ENCODE data around the gene SCUBE1.

DNA sequence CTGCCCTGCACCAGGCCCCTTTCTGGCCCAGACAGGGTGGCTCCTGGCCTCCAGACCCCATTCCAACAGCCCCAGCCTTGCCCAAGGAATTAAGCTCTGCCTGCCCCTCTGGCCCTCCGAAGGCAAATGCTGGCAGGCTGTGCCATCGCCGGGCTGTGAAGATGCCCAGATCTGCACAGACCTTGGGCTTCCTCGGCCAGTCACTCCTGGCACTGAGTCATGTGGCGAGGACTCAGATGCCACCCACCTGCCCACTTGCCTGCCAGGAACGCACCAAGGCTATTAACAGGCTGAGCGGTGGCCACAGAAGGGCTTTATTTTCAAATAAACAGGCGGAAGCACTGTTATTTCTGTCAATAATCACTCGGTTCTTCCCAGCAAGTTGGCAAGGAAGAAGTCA, 105.9 kb downstream of the SCUBE1 start:
- TF ChIP-seq POLR2A (IDR thresholded peaks at IDR 0.05): no peak
- TF ChIP-seq, protein P1, sequence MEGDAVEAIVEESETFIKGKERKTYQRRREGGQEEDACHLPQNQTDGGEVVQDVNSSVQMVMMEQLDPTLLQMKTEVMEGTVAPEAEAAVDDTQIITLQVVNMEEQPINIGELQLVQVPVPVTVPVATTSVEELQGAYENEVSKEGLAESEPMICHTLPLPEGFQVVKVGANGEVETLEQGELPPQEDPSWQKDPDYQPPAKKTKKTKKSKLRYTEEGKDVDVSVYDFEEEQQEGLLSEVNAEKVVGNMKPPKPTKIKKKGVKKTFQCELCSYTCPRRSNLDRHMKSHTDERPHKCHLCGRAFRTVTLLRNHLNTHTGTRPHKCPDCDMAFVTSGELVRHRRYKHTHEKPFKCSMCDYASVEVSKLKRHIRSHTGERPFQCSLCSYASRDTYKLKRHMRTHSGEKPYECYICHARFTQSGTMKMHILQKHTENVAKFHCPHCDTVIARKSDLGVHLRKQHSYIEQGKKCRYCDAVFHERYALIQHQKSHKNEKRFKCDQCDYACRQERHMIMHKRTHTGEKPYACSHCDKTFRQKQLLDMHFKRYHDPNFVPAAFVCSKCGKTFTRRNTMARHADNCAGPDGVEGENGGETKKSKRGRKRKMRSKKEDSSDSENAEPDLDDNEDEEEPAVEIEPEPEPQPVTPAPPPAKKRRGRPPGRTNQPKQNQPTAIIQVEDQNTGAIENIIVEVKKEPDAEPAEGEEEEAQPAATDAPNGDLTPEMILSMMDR (IDR thresholded peaks at IDR 0.05): no peak

Measured in thyroid gland (tissue), 4 donors.